NK-92 (cell line): ENCODE results near the gene KCNN2.
"Not testable (repeated sequence)": the region's sequence is repeated elsewhere in the genome, so short reads cannot be mapped to it uniquely, and the experiment has no call there.

Source experiments
- DNase-seq: peaks from one replicate; lab custom pipeline; 2025; ENCODE audit not compliant: unreplicated experiment; lab: John Stamatoyannopoulos, UW

Gene KCNN2

DNA sequence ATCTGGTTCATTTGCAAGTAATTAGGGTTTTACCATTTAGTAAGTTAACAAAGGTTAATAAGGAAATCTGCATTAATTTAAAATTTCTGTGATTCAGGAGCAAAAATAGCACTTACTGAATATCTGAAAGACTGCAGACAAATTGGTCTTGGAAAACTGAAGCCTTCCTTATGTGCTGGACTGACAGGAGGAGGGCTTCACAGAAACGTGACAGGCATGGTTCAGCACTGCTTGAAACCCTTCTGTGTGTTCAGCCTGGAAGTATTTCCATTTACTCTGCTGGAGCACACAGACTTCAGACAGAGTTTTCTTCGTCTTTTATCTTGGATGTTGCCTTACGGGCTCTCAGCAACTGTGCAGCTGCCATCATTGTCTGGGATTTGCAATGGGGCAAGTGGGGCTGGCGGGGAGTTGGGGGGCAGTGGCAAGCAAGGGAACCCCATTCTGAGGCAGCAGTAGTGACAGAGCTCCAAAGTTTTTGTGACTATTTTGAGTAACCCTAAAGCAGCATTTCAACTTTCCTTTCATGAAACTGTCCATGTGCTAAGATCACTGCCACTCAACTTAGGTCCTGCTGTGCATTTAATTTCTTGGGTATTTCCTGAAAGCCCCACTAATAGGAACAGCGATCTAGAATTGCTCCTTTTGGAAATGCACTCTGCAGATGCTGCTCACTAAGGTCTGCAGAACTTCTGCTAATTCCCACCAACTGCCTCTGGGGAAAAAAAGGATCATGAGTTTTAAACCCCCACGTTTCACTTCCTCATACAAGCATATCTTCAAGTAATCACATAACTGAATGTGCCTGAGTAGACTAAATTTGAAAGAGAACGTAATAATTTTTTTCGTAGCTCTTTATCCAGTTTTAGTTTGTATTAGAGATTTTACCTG is 56.6 kb downstream of the KCNN2 start:
- DNase-seq, result no peak

DNA sequence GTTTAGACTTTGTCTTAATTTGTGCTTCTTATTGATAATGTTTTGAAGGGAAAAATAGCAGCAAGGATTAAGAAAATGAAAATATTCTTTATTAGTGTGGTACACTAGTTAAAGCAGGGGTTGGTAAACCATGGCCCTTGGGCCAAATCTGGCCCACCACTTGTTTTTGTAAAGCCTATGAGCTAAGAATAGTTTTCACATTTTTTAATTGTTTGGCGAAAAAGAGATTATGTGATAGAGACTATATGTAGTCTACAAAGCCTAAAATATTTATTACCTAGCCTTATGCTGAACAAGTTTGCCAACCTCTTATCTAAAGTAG is 57.2 kb downstream of the KCNN2 start:
- no peak for DNase-seq

DNA sequence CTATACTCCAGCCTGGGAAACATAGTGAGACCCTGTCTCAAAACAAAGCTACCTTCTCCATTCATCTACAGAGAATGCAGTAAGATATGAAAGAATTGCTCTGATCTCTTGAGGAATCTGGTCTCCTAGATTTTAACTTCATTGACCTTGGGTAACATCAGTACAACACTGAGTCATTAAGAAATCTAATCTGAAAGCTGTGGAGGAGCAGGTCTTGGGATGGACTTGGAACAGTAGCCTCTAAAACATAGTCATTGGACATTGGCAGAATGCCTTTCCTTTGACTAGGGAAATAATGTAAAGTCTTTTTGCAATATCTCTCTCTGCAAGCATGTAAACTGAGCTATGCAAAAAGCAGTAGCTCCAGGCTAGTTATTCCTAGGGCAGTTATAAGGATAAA is 58.1 kb downstream of the KCNN2 start:
- DNase-seq, result no peak

DNA sequence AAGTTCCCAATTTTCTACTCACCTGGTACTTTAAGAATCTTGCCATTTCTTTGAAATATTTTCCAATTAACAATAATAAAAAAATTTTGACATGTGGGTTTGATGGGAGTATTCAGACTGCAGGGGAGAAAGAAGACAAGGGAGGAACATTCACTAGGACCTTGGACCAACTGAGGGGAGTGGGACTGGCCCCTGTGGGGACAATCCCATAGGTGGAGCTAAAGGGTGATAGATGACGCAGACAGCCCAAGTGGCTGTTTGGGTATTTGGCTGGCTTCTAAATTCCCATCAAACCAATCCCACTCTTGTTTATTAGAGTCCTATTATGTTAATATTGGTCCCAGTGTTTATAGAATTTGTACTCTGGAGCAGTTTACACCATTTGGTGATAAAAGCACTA is 65.3 kb downstream of the KCNN2 start:
- no peak for DNase-seq

DNA sequence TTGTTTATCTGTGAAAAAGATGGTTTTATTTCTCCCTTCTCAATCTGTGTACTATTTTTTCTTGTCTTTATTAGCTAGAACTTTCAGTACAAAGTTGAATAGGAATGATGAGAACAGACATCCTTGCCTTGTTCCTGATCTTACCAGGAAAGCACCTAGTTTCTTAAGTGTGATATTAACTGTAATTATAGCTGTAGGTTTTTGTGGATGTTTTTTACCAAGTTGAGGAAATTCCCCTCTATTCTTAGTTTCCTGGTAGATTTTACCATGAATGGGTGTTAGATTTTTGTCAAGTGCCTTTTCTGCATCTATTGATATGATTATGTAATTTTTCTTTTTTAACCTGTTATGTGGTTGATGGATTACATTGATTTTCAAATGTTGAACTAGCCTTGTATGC is 68.7 kb downstream of the KCNN2 start:
- DNase-seq, result no peak

DNA sequence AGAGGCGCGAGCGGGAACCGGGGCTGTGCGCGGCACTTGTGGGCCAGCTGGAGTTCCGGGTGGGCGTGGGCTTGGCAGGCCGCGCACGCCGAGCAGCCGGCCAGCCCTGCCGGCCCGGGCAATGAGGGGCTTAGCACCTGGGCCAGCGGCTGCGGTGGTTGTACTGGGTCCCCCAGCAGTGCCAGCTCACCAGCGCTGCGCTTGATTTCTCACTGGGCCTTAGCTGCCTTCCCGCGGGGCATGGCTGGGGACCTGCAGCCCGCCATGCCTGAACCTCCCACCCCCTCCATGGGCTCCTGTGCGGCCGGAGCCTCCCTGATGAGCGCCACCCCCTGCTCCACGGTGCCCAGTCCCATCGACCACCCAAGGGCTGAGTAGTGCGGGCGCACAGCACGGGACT is 70.8 kb downstream of the KCNN2 start:
- DNase-seq, result not testable (repeated sequence)

DNA sequence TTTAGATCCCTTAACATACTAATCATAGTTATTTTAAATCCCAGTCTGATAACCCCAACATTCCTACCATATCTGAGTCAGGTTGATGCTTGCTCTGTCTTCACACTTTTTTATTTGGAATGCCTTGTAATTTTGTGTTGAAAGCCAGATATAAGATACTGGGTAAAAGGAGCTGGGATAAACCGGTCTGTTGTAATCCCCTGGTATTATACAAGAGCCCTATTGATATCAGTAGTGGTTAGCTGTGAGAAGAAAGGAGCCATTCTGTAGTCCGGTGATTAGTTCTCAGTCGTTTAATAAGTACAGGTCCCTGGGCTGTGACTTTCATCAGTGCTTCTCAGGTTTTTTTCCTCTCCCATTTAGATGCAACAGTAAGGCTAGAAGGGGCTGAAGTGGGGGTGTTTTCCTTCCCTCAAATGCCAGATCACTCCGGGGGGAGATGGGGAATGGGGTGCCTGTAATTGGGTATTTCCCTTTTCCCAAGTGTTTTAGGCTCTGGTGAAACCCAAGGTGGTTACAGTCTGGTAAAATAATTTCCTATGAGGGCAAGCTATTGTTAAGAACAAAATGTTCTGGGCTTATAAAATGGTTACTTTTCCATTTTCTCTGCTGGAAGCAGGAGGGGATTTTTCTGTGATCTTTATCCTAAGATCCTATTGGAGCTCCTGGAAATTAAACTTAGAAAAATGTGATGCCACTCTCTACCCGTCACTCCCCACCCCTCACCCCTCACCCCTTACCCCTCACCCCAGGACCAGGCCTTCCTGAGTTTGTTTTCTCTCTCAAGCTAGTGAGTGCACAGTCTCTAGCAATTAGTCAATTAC is 72.7 kb downstream of the KCNN2 start:
- no peak for DNase-seq

DNA sequence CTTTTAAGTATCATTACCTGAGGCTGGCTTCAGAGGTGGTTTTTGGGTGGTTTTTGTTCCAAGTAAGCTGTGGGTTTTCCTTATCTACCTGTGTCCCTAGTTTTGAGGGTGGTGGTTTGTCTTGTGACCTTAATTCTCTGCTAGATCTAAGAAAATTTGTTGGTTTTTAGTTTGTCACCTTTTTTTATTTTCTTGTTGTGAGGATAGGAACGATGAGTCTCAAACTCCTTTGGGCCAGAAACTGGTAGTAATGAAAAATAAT is 73.3 kb downstream of the KCNN2 start:
- DNase-seq, result no peak

DNA sequence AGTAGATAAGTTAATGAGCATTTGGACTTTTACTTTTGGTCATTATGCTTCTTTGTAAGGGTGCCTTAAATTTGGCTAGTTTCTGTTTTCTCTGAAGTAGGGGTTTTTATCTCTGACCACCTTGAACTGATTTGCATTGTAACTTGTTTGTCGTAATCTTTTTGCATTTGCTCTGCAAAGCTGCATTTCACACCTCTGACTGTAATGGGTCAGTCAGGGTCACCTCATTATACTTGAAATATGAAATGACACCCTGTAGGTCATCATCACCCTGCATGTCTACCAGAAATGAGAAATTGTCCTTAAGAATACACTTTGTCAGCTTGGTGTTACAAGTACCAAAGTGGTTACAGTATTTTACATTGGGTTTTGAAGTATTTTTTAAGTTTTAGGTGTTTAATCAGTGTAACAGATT is 74.0 kb downstream of the KCNN2 start:
- no peak for DNase-seq

DNA sequence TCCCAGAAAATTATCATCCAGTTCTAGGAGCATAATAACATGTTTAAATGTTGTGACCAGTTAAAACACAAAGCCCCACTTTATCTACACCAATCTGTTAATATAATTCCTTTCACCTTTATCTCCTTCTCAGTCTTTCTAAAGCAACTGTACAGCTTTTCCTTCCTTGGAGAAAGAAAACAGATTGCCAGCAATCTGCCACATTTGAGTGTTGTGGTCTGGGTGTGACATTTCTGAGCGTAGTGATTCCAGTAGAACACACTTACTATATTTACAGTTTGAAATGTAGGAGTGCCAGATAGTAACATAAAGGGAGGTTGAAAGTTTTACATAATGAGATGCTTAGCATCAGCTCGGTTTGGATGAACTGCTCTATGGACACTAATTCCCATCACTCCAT is 76.1 kb downstream of the KCNN2 start:
- no peak for DNase-seq

DNA sequence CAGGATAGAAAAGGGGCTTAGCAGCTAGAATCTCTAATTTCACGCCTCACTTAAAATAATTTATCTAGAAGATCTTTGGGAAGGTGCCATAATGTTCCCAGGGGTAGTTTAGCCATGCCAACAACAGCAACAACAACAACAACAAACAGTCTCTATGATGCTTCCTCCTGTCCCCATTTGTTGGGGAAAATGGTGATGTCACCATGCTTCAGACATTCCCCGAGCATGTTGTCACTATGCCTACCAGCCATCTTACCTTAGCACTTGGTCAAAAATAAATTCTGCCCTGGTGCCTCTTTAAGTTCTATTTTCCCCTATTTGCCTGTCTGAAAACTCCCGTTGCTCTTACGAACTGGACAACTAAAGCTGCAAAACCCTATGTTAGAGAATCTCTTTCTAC is 76.6 kb downstream of the KCNN2 start:
- DNase-seq, result no peak

DNA sequence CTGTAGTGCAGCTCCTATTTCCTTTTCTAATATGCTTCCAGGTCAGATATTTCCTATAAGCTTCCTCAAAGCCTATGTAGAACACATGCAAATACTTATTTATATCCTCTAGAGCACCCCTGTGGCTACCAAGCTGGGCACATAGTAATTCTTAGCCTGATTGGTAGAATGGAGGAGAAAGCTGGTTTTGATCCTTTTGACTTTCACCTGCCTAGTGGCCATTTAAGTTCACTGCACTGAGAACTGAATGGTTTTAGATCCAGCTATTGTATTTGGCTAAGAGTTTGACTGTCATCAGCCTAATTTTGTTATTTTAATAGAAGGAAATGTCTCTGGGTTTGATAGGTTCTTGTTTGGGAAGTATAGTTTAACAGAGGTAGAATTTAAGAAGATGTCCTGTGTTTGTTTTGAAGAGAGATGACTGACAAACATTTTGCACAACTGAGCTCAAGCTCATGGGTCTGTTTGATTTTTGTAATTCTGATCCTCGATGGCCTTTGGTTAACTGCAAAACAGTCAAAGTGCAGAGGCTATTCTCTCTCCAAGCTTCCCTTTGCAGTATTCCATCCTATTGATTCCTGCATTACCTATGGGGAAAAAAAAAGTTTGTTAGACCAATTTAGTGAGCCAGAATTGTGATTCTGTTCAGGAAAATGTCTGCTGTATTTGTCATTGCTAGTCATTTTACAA is 85.4 kb downstream of the KCNN2 start:
- no peak for DNase-seq

DNA sequence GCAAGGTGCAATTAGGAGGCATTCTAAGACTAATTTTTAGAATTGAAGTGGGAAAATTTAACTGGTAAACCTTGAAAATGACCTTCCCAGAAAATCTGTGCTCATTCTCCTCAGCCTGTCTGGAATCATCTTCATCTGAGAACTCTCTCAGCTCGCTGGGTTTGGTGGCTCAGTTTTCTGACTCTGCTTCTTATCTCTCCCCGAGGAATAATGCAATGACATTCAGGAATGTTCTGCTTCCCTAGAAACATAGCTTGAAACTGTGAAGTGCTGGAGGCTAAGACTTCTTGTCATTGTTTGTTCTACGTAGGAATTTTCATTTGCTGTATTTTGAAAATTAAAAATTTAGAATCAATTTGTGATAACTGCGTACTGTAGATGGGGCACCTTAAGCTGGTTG is 86.6 kb downstream of the KCNN2 start:
- DNase-seq, result no peak

DNA sequence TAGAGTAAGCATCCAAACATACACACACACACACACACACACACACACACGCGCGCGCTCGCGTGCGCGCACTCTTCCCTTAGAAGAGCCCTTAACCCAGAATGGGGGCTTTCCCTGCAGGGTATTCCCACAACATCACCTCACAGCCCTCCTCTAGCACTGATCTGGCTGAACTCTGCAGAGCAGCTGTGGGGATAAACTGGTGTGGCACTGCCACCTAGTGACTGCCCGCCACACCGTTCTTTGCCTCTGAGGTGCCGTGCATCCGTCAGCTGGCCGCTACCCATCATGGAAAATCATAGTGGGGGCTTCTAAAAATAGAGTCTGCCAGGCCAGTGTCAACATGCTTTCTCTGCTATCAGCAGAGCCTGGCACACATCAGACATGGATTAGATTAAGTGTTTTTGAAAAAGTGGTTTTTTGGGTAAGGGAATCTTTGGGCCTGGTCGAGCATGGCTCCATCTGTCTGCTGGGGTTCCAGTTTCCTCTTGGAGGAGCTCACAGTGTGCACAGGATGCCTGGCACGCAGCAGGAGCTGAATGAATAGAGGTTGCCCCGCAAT is 88.1 kb downstream of the KCNN2 start:
- DNase-seq, result no peak

DNA sequence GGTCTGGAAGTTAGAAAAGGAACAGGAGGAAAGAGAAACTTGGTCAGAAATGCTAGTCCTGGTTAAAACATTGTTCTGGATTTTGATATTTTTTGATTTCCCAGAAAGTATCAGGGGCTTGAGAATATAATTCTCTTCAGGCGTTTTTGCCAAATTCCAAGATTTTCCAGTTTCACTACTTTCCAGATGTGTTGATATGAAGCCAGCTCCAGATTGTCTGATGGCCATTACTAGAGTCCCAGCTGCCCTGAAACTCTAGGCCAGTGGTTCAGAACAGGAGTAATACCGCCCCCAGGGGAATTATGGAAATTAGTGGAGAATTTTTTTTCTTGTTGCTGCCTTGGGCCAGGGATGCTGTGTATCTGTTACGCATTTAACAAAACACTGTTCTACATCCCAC is 88.6 kb downstream of the KCNN2 start:
- no peak for DNase-seq

DNA sequence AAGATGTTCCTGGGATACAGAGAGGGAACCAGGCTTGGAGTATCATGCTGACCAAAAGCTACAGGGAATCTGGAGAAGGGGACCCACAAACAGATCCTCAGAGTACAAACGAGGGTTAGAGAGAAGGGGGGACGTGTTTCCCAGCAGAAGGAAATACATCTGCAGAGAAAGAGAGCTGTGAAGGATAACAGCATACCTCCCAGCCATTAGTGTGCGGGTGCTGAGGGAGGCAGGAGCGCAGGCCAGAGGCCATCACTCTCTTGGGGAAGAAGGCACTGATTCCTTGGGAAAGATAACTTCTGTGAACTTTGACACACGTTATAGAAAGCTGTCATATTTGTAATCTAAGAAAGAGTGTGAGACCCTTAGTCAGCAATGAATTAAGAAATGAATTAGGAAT is 96.9 kb downstream of the KCNN2 start:
- no peak for DNase-seq

DNA sequence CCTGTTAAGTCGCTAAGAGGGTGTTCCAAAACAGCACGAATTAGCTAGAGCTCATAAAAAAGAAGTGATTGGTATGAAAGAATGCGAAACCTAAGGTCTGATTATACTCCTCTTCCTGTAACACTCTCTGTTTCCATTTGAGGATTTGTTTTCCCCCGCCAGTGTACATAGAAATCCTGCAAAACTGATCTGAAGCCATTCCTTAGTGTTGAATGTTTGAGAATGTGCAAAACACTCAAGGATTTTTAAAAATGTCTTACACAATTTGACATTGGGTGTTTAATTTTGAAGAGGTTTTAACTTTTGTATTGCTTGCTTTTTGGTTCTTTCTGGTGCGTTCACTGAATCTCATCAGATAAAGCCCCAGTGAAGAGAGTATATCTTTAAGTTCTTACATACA is 105.3 kb downstream of the KCNN2 start:
- no peak for DNase-seq

DNA sequence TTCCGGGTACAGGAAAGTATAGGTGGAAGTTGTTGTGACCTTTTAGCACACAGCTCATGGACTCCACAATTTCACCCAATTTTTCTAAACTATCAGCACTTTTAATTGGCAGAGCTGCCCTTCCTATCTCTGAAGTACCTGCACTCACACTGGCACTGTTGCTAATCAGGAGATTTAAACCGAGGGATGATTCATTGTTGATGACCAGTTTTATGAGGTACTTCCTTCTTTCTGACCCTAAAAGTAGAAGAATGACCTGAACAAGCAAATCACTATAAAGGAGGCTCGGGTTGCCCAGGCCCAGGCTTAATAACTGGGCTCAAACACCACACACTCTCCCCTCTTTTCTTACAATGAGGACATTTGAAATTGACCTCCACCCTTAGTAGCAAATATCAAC is 105.9 kb downstream of the KCNN2 start:
- DNase-seq, result no peak

DNA sequence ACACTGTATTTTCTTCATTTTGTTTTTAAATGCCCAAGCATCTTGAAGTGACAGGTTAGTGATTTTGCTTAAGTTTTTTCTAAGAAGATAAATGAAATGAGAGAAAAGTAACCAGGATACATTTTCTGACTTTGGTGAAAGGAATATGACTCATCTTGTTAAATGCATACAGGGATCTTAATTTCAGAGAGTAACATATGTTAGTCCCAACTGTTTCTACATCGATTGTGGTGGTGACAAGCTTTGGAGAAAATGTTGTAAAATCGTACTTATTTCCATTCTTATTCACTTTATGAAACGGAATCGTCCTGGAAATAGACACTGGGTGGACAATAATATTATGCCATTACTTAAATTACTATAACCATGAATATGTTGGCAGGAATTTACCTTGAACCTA is 107.5 kb downstream of the KCNN2 start:
- DNase-seq, result no peak

DNA sequence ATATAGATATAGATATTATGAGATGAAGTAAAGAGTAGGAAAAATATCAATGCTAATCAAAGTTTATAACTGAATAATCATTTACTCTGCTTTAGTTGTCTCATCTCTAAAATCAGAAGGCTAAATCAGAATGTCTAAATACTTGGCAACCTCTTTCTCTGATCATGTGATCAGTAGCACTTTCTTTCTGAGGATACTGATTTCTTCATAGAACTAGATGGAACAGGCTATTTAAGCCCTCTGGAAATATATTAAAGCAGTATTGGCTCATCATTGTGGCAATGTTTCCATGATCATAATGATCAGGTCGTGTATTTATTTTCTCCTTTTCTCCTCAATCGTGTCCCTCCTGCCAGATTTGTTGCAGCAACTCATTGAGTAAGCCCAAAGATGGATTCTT is 109.7 kb downstream of the KCNN2 start:
- no peak for DNase-seq

DNA sequence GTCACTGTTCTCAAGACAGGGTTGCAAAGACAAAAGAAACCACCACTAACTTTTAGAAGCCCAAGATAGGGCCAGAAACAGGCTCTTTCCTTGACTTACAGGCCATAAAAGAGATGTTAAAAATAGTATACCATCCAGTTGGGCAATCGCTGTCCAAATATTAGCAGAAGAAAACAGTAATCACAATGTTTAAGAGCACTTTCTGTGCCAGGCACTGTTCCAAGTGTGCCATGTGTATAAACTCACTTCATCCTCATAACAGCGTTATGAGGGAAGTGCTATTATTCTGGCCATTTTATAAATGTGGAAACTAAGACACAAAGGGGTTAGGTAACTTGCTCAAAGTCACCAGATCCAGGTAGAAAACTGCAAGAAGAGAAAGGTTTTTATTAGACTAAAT is 111.7 kb downstream of the KCNN2 start:
- no peak for DNase-seq

DNA sequence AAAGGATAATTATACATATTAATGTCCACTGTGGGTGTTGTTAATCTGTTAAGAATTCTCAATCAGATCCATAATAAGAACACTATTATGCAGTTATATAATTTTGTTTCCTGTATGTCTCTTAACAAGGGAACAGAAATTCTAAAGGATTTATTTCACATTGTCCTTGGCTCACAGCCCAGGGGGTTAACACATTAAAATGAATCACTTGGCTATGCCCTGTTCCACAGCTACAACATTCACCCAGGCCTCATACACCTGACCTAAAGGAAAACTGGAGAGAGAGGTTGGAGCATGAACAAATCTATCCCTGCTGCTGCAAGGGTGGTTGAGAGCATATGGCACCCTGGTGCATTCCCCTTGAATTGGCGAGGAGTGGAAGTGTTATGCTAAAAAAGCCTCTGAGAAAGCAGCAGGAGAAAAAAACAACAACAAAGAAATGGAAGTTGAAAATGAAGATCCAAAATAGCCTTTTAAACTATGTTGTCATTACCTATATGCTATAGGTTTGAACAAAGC is 116.0 kb downstream of the KCNN2 start:
- DNase-seq, result no peak
